Activated naive CD4-positive, alpha-beta T cell treated with anti-CD3 and anti-CD28 coated beads, Interleukin-2, amount 50 U/mL, for 72 hours (primary cell): Measurements from ENCODE around the gene CALML4. TPM values are rescaled to one million over a fixed set of nuclear protein-coding genes. Genes with fewer than 3 reads are reported as not detected.
"Not testable (repeated sequence)": the region's sequence is repeated elsewhere in the genome, so short reads cannot be mapped to it uniquely, and the experiment has no call there.

Experiments used
- ATAC-seq, 2 donors: fragments of 150-1000 bp; cut with Tn5 transposase; 2 replicates each; pipeline ENCODE4 v1.10.0; 2021; ENCODE audit warnings: mild to moderate bottlenecking in 2 of 2, moderate library complexity in 2 of 2
- DNase-seq, 2 donors: peaks; one replicate each; pipeline ENCODE4 v3.0.0; 2021 to 2022; ENCODE audit warnings: low spot score in 2 of 2
- H3K27ac Mint-ChIP-seq, 2 donors: one replicate each; pipeline ENCODE4 v1.8.0; 2022; ENCODE audit warnings: mild to moderate bottlenecking in 2 of 2, mixed read lengths in 2 of 2
- H3K36me3 Mint-ChIP-seq, 2 donors: one replicate each; pipeline ENCODE4 v1.8.0; 2022; ENCODE audit warnings: mixed read lengths in 2 of 2
- H3K9me3 Mint-ChIP-seq, 2 donors: one replicate each; pipeline ENCODE4 v1.8.0; 2022; ENCODE audit warnings: mixed read lengths in 2 of 2
- total RNA-seq, 2 donors: library from RNA; stranded (reverse); gene quantifications; one replicate each; pipeline ENCODE4 v1.2.3, GENCODE V29; 2022

CALML4 gene
- total RNA-seq, 2 donors from 2014 or later: 9.6 to 9.7 TPM

GRCh38 chr15:68187559-68187958 is 17.6 kb downstream of the CALML4 start:
- DNase-seq (no peak), ATAC-seq (peak in 1 of 2 donors; percentile 22)
- no peaks in the 10 kb centered on the region for H3K9me3 Mint-ChIP-seq
- peak overlapping the region in 1 of 2 donors; percentile 92 for H3K27ac Mint-ChIP-seq
- H3K36me3 Mint-ChIP-seq: peaks cover 13 to 26% of the 10 kb centered on the region in 2 donors

- no peaks in the 10 kb centered on the region for H3K9me3 Mint-ChIP-seq
- ATAC-seq (peak in 1 of 2 donors; percentile 35), DNase-seq (no peak)
- H3K27ac Mint-ChIP-seq: peak overlapping the region in 1 of 2 donors; percentile 92
- H3K36me3 Mint-ChIP-seq: peaks cover 13 to 26% of the 10 kb centered on the region in 2 donors
Measured at GRCh38 chr15:68186671-68187397, 18.3 kb downstream of the CALML4 start.

- DNase-seq (no peak), ATAC-seq (no peak)
- Mint-ChIP-seq H3K36me3 (peaks cover 13 to 29% of the 10 kb centered on the region in 2 donors), H3K27ac (peak overlapping the region in 1 of 2 donors; percentile 63), H3K9me3 (no peaks in the 10 kb centered on the region)
Measured at GRCh38 chr15:68184616-68185480, 20.3 kb downstream of the CALML4 start.

GRCh38 chr15:68183616-68184315 is 21.4 kb downstream of the CALML4 start:
- no peak for ATAC-seq
- no peak for DNase-seq
- peaks cover 13 to 31% of the 10 kb centered on the region in 2 donors for H3K36me3 Mint-ChIP-seq
- peak overlapping the region in 1 of 2 donors; percentile 65 for H3K27ac Mint-ChIP-seq
- no peaks in the 10 kb centered on the region for H3K9me3 Mint-ChIP-seq

- Mint-ChIP-seq H3K36me3 (peaks cover 0 to 23% of the 10 kb centered on the region in 2 donors), H3K9me3 (no peaks in the 10 kb centered on the region), H3K27ac (peak overlapping the region in 1 of 2 donors; percentile 70)
- ATAC-seq (no peak), DNase-seq (no peak)
Measured at GRCh38 chr15:68177742-68178141, 27.4 kb downstream of the CALML4 start.

GRCh38 chr15:68176601-68177000 is 28.5 kb downstream of the CALML4 start:
- H3K36me3 Mint-ChIP-seq: peaks cover 0 to 20% of the 10 kb centered on the region in 2 donors
- H3K9me3 Mint-ChIP-seq: no peaks in the 10 kb centered on the region
- ATAC-seq (no peak), DNase-seq (no peak)
- no peak overlapping the region for H3K27ac Mint-ChIP-seq

- peaks cover 0 to 20% of the 10 kb centered on the region in 2 donors for H3K36me3 Mint-ChIP-seq
- H3K27ac Mint-ChIP-seq: no peak overlapping the region
- no peak for ATAC-seq
Measured at GRCh38 chr15:68175526-68175925, 29.6 kb downstream of the CALML4 start.

GRCh38 chr15:68173119-68173518 is 32.0 kb downstream of the CALML4 start:
- H3K27ac Mint-ChIP-seq: no peak overlapping the region
- H3K36me3 Mint-ChIP-seq: peaks cover 0 to 13% of the 10 kb centered on the region in 2 donors
- H3K9me3 Mint-ChIP-seq: no peaks in the 10 kb centered on the region
- DNase-seq (no peak), ATAC-seq (no peak)

More at GRCh38 chr15:68175526-68175925, 29.6 kb downstream of the CALML4 start:
- DNase-seq: no peak
- H3K9me3 Mint-ChIP-seq: no peaks in the 10 kb centered on the region

GRCh38 chr15:68172037-68172436 is 33.1 kb downstream of the CALML4 start:
- H3K36me3 Mint-ChIP-seq: not testable (repeated sequence)

GRCh38 chr15:68166847-68167246 is 38.3 kb downstream of the CALML4 start:
- no peak for ATAC-seq
- no peak for DNase-seq
- Mint-ChIP-seq H3K27ac (no peak overlapping the region), H3K9me3 (no peaks in the 10 kb centered on the region), H3K36me3 (peaks cover 0 to 6% of the 10 kb centered on the region in 2 donors)

More at GRCh38 chr15:68172037-68172436, 33.1 kb downstream of the CALML4 start:
- H3K27ac Mint-ChIP-seq, DNase-seq, ATAC-seq, H3K9me3 Mint-ChIP-seq: not testable (repeated sequence)

GRCh38 chr15:68163191-68163590 is 41.9 kb downstream of the CALML4 start:
- Mint-ChIP-seq H3K9me3 (no peaks in the 10 kb centered on the region), H3K27ac (no peak overlapping the region), H3K36me3 (peaks cover 13 to 22% of the 10 kb centered on the region in 2 donors)
- DNase-seq (no peak), ATAC-seq (no peak)

GRCh38 chr15:68158046-68158628 is 47.0 kb downstream of the CALML4 start:
- Mint-ChIP-seq H3K36me3 (peaks cover 13 to 22% of the 10 kb centered on the region in 2 donors), H3K27ac (no peak overlapping the region), H3K9me3 (no peaks in the 10 kb centered on the region)
- DNase-seq (no peak), ATAC-seq (no peak)

GRCh38 chr15:68157074-68157473 is 48.1 kb downstream of the CALML4 start:
- DNase-seq (no peak), ATAC-seq (no peak)
- Mint-ChIP-seq H3K9me3 (no peaks in the 10 kb centered on the region), H3K36me3 (peaks cover 13 to 18% of the 10 kb centered on the region in 2 donors), H3K27ac (no peak overlapping the region)

- Mint-ChIP-seq H3K36me3 (peaks cover under 1 to 3% of the 10 kb centered on the region in 2 donors), H3K27ac (no peak overlapping the region), H3K9me3 (no peaks in the 10 kb centered on the region)
- no peak for ATAC-seq
- DNase-seq: no peak
Measured at GRCh38 chr15:68154923-68155559, 50.1 kb downstream of the CALML4 start.

GRCh38 chr15:68152342-68152741 is 52.8 kb downstream of the CALML4 start:
- no peaks in the 10 kb centered on the region for H3K36me3 Mint-ChIP-seq
- ATAC-seq (no peak), DNase-seq (no peak)
- H3K9me3 Mint-ChIP-seq: no peaks in the 10 kb centered on the region
- H3K27ac Mint-ChIP-seq: peak overlapping the region in 1 of 2 donors; percentile 32

GRCh38 chr15:68151277-68151676 is 53.9 kb downstream of the CALML4 start:
- no peaks in the 10 kb centered on the region for H3K9me3 Mint-ChIP-seq
- ATAC-seq: no peak
- H3K27ac Mint-ChIP-seq: no peak overlapping the region

More at GRCh38 chr15:68151277-68151676, 53.9 kb downstream of the CALML4 start:
- DNase-seq: no peak
- H3K36me3 Mint-ChIP-seq: peaks cover 0 to 6% of the 10 kb centered on the region in 2 donors
